ENCODE results near the gene ACADS. TPM values are rescaled to one million over a fixed set of nuclear protein-coding genes. Genes with fewer than 3 reads are reported as not detected.

The ACADS gene
- total RNA-seq, 1 donor from 2014 or later = 10.8 TPM

GRCh38 chr12:120689397-120690082 lies 36.1 kb upstream of the ACADS start:
- H3K36me3 Mint-ChIP-seq (ENCODE audit: low read depth) = peaks cover 24% of the 10 kb centered on the region
- H3K27ac Mint-ChIP-seq = no peak overlapping the region
- intact Hi-C loops (cut with micrococcal nuclease) = loop anchor here (5.0 to 10.0 kb wide), 2 partner anchors 1093 to 1835 kb away; partner anchors contain the start of genes KNTC1 and RSRC2

GRCh38 chr12:120690083-120690450 lies 35.6 kb upstream of the ACADS start:
- no peak overlapping the region for H3K27ac Mint-ChIP-seq
- peaks cover 68% of the 10 kb centered on the region for H3K4me1 Mint-ChIP-seq (ENCODE audit: low read depth)
- H3K9me3 Mint-ChIP-seq = no peaks in the 10 kb centered on the region
- no peaks in the 10 kb centered on the region for H3K27me3 Mint-ChIP-seq (ENCODE audit: insufficient read depth)
- peaks cover 29% of the 10 kb centered on the region for H3K36me3 Mint-ChIP-seq (ENCODE audit: low read depth)
- H3K4me3 Mint-ChIP-seq = no peak overlapping the region
- no peak for DNase-seq (ENCODE audit: low spot score)
- intact Hi-C loops (cut with micrococcal nuclease) = no loop called here

More at GRCh38 chr12:120689397-120690082, 36.1 kb upstream of the ACADS start:
- peaks cover 70% of the 10 kb centered on the region for H3K4me1 Mint-ChIP-seq (ENCODE audit: low read depth)
- peak overlapping the region; percentile 85 for H3K4me3 Mint-ChIP-seq
- H3K27me3 Mint-ChIP-seq (ENCODE audit: insufficient read depth) = no peaks in the 10 kb centered on the region
- H3K9me3 Mint-ChIP-seq = no peaks in the 10 kb centered on the region
- no peak for DNase-seq (ENCODE audit: low spot score)

GRCh38 chr12:120690978-120691377 lies 34.6 kb upstream of the ACADS start:
- H3K4me3 Mint-ChIP-seq = peak overlapping the region; percentile 20
- peak overlapping the region; percentile 55 for H3K27ac Mint-ChIP-seq
- no peaks in the 10 kb centered on the region for H3K27me3 Mint-ChIP-seq (ENCODE audit: insufficient read depth)
- peaks cover 68% of the 10 kb centered on the region for H3K4me1 Mint-ChIP-seq (ENCODE audit: low read depth)
- peaks cover 33% of the 10 kb centered on the region for H3K36me3 Mint-ChIP-seq (ENCODE audit: low read depth)
- no peak for DNase-seq (ENCODE audit: low spot score)
- intact Hi-C loops (cut with micrococcal nuclease) = no loop called here
- no peaks in the 10 kb centered on the region for H3K9me3 Mint-ChIP-seq

GRCh38 chr12:120692524-120693033 lies 33.0 kb upstream of the ACADS start:
- intact Hi-C loops (cut with micrococcal nuclease) = no loop called here
- H3K9me3 Mint-ChIP-seq = no peaks in the 10 kb centered on the region
- H3K4me1 Mint-ChIP-seq (ENCODE audit: low read depth) = peaks cover 68% of the 10 kb centered on the region
- peak overlapping the region; percentile 24 for H3K4me3 Mint-ChIP-seq
- no peak for DNase-seq (ENCODE audit: low spot score)
- peaks cover 46% of the 10 kb centered on the region for H3K36me3 Mint-ChIP-seq (ENCODE audit: low read depth)
- peak overlapping the region; percentile 76 for H3K27ac Mint-ChIP-seq
- H3K27me3 Mint-ChIP-seq (ENCODE audit: insufficient read depth) = no peaks in the 10 kb centered on the region

- Mint-ChIP-seq H3K27ac (peak overlapping the region; percentile 18), H3K4me1 (ENCODE audit: low read depth) (peaks cover 57% of the 10 kb centered on the region), H3K9me3 (no peaks in the 10 kb centered on the region), H3K36me3 (ENCODE audit: low read depth) (peaks cover 50% of the 10 kb centered on the region), H3K27me3 (ENCODE audit: insufficient read depth) (no peaks in the 10 kb centered on the region), H3K4me3 (no peak overlapping the region)
- intact Hi-C loops (cut with micrococcal nuclease) = no loop called here
- DNase-seq (ENCODE audit: low spot score) = no peak
Observed at GRCh38 chr12:120693848-120694247, 31.8 kb upstream of the ACADS start.

GRCh38 chr12:120696626-120697025 lies 29.0 kb upstream of the ACADS start:
- H3K4me1 Mint-ChIP-seq (ENCODE audit: low read depth) = peaks cover 31% of the 10 kb centered on the region
- no peak for DNase-seq (ENCODE audit: low spot score)
- no peaks in the 10 kb centered on the region for H3K27me3 Mint-ChIP-seq (ENCODE audit: insufficient read depth)
- intact Hi-C loops (cut with micrococcal nuclease) = no loop called here
- no peak overlapping the region for H3K4me3 Mint-ChIP-seq
- no peaks in the 10 kb centered on the region for H3K9me3 Mint-ChIP-seq
- H3K36me3 Mint-ChIP-seq (ENCODE audit: low read depth) = peaks cover 59% of the 10 kb centered on the region
- no peak overlapping the region for H3K27ac Mint-ChIP-seq

- no peak overlapping the region for H3K4me3 Mint-ChIP-seq
- no peaks in the 10 kb centered on the region for H3K9me3 Mint-ChIP-seq
- H3K36me3 Mint-ChIP-seq (ENCODE audit: low read depth) = peaks cover 61% of the 10 kb centered on the region
- no peak for DNase-seq (ENCODE audit: low spot score)
- intact Hi-C loops (cut with micrococcal nuclease) = no loop called here
- H3K27ac Mint-ChIP-seq = no peak overlapping the region
- no peaks in the 10 kb centered on the region for H3K27me3 Mint-ChIP-seq (ENCODE audit: insufficient read depth)
- H3K4me1 Mint-ChIP-seq (ENCODE audit: low read depth) = peaks cover 25% of the 10 kb centered on the region
Observed at GRCh38 chr12:120697344-120697743, 28.3 kb upstream of the ACADS start.

GRCh38 chr12:120698665-120699064 lies 27.0 kb upstream of the ACADS start:
- Mint-ChIP-seq H3K4me1 (ENCODE audit: low read depth) (peaks cover 12% of the 10 kb centered on the region), H3K27me3 (ENCODE audit: insufficient read depth) (no peaks in the 10 kb centered on the region), H3K9me3 (no peaks in the 10 kb centered on the region), H3K4me3 (no peak overlapping the region), H3K27ac (peak overlapping the region; percentile 16), H3K36me3 (ENCODE audit: low read depth) (peaks cover 57% of the 10 kb centered on the region)
- no peak for DNase-seq (ENCODE audit: low spot score)
- intact Hi-C loops (cut with micrococcal nuclease) = no loop called here

- Mint-ChIP-seq H3K27ac (no peak overlapping the region), H3K27me3 (ENCODE audit: insufficient read depth) (no peaks in the 10 kb centered on the region), H3K4me3 (no peak overlapping the region), H3K4me1 (ENCODE audit: low read depth) (peaks cover 3% of the 10 kb centered on the region), H3K9me3 (no peaks in the 10 kb centered on the region), H3K36me3 (ENCODE audit: low read depth) (peaks cover 52% of the 10 kb centered on the region)
- intact Hi-C loops (cut with micrococcal nuclease) = no loop called here
- no peak for DNase-seq (ENCODE audit: low spot score)
Observed at GRCh38 chr12:120699553-120699952, 26.1 kb upstream of the ACADS start.

GRCh38 chr12:120700886-120701285 lies 24.7 kb upstream of the ACADS start:
- no peak for DNase-seq (ENCODE audit: low spot score)
- H3K27ac Mint-ChIP-seq = no peak overlapping the region
- H3K4me3 Mint-ChIP-seq = no peak overlapping the region
- H3K9me3 Mint-ChIP-seq = no peaks in the 10 kb centered on the region
- peaks cover 44% of the 10 kb centered on the region for H3K36me3 Mint-ChIP-seq (ENCODE audit: low read depth)
- intact Hi-C loops (cut with micrococcal nuclease) = no loop called here
- no peaks in the 10 kb centered on the region for H3K4me1 Mint-ChIP-seq (ENCODE audit: low read depth)
- H3K27me3 Mint-ChIP-seq (ENCODE audit: insufficient read depth) = no peaks in the 10 kb centered on the region

- no peaks in the 10 kb centered on the region for H3K4me1 Mint-ChIP-seq (ENCODE audit: low read depth)
- no peak overlapping the region for H3K27ac Mint-ChIP-seq
- intact Hi-C loops (cut with micrococcal nuclease) = no loop called here
- no peak overlapping the region for H3K4me3 Mint-ChIP-seq
- H3K9me3 Mint-ChIP-seq = no peaks in the 10 kb centered on the region
- no peak for DNase-seq (ENCODE audit: low spot score)
- H3K27me3 Mint-ChIP-seq (ENCODE audit: insufficient read depth) = no peaks in the 10 kb centered on the region
- H3K36me3 Mint-ChIP-seq (ENCODE audit: low read depth) = peaks cover 34% of the 10 kb centered on the region
Observed at GRCh38 chr12:120702637-120703036, 23.0 kb upstream of the ACADS start.

GRCh38 chr12:120703311-120703942 lies 22.2 kb upstream of the ACADS start:
- Mint-ChIP-seq H3K27me3 (ENCODE audit: insufficient read depth) (no peaks in the 10 kb centered on the region), H3K27ac (no peak overlapping the region), H3K4me3 (no peak overlapping the region), H3K36me3 (ENCODE audit: low read depth) (peaks cover 30% of the 10 kb centered on the region), H3K9me3 (no peaks in the 10 kb centered on the region), H3K4me1 (ENCODE audit: low read depth) (no peaks in the 10 kb centered on the region)
- no peak for DNase-seq (ENCODE audit: low spot score)
- intact Hi-C loops (cut with micrococcal nuclease) = no loop called here

- no peak overlapping the region for H3K4me3 Mint-ChIP-seq
- DNase-seq (ENCODE audit: low spot score) = no peak
- peaks cover 22% of the 10 kb centered on the region for H3K36me3 Mint-ChIP-seq (ENCODE audit: low read depth)
- intact Hi-C loops (cut with micrococcal nuclease) = no loop called here
- H3K27ac Mint-ChIP-seq = no peak overlapping the region
- no peaks in the 10 kb centered on the region for H3K9me3 Mint-ChIP-seq
- H3K4me1 Mint-ChIP-seq (ENCODE audit: low read depth) = peaks cover 7% of the 10 kb centered on the region
- H3K27me3 Mint-ChIP-seq (ENCODE audit: insufficient read depth) = no peaks in the 10 kb centered on the region
Observed at GRCh38 chr12:120705618-120706017, 20.0 kb upstream of the ACADS start.
